Measurements from ENCODE around the gene ASL. TPM values are rescaled to one million over a fixed set of nuclear protein-coding genes. Genes with fewer than 3 reads are reported as not detected.

Gene ASL
- total and polyA plus RNA-seq, 2 donors (not counting 1 experiment from before 2014, with no cell fraction given): 38.0 to 48.7 TPM

DNA sequence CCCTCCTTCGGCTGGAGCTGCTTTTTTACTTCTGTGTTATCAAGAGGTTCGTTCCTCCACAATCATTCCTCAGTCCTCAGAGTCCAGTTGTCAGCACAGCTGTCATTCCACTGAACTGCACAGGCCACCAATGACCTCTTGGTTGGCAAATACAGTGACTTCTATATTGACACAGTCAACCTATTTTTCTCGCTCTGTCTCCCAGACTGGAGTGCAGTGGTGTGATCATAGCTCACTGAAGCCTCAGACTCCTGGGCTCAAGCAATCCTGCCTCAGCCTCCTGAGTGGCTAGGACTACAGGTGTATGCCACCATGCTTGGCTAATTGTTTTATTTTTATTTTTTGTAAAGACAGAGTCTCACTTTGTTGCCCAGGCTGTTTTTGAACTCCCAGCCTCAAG, 66.7 kb downstream of the ASL start:
- Mint-ChIP-seq H3K27me3 (no peaks in the 10 kb centered on the region), H3K4me3 (no peak overlapping the region), H3K4me1 (no peaks in the 10 kb centered on the region), H3K9me3 (ENCODE audit: insufficient read depth) (no peaks in the 10 kb centered on the region), H3K27ac (no peak overlapping the region)
- POLR2A ChIA-PET: no interaction called here
- intact Hi-C loops (cut with micrococcal nuclease): no loop called here
- Histone ChIP-seq H3K9ac (ENCODE audit: low read length) (no peak overlapping the region), H3K4me3 (ENCODE audit: control extremely low read depth in 1 of 5, extremely low read depth in 1 of 5, insufficient read depth in 1 of 5, low read depth in 2 of 5, low read length in 4 of 5) (no peak overlapping the region), H2AFZ (ENCODE audit: insufficient read depth, low read depth, low read length, poor library complexity, severe bottlenecking) (no peak overlapping the region), H3K27ac (ENCODE audit: low read length in 2 of 2) (no peak overlapping the region), H3K9me3 (ENCODE audit: control extremely low read depth in 1 of 3, control insufficient read depth in 2 of 3, insufficient read depth in 1 of 3, low read length in 2 of 3) (no peaks in the 10 kb centered on the region), H3K36me3 (replicated peaks in 1 of 2; ENCODE audit: control extremely low read depth in 1 of 2, control insufficient read depth in 1 of 2, extremely low read depth in 1 of 2, insufficient read depth in 2 of 2, low read length in 1 of 2) (peaks cover 12 to 78% of the 10 kb centered on the region in 2 experiments), H3K4me1 (ENCODE audit: control insufficient read depth in 2 of 2, insufficient read depth in 2 of 2, low read length in 2 of 2) (no peaks in the 10 kb centered on the region), H3K27me3 (replicated peaks in 1 of 4; ENCODE audit: control extremely low read depth in 1 of 4, control insufficient read depth in 3 of 4, insufficient read depth in 4 of 4, low read length in 3 of 4) (no peaks in the 10 kb centered on the region), H4K20me1 (ENCODE audit: control insufficient read depth, insufficient read depth, low read length, poor library complexity, severe bottlenecking) (peaks cover 47% of the 10 kb centered on the region), H3K79me2 (ENCODE audit: control insufficient read depth, insufficient read depth, low read length) (peaks cover 46% of the 10 kb centered on the region), H3K4me2 (replicated peaks; ENCODE audit: low read depth, low read length, poor library complexity, severe bottlenecking) (no peak overlapping the region)
- WGBS (ENCODE audit: insufficient coverage): 95% methylated on average over 3 of the region's 3 CpGs
- DNase-seq (no peak), ATAC-seq (ENCODE audit: low read depth) (no peak)
- TF ChIP-seq EZH2 (IDR thresholded peaks at IDR 0.05; ENCODE audit: borderline replicate concordance, insufficient read depth, low read depth, low read length, poor library complexity, severe bottlenecking): no peak
- CTCF ChIA-PET: no interaction called here

DNA sequence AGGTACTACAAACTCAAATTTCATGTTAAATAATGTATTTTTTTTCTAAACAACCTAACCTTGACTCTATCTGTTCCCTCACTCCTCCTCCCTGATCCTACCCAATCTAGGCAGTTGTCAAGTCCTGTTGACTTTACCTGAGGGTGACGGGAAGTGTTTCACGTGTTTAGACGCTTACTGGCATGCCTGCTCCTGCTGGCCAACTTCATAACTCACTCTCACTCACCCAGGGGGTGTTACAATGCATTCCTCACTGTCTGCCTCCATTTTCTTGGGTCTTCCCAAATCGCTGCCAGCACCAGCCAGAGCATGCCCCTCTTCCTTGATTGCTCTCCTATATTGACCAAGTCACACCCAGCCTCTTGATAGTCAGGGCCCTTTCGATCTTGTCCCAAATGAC, 67.4 kb downstream of the ASL start:
- H3K36me3 ChIP-seq (replicated peaks in 1 of 2; ENCODE audit: control extremely low read depth in 1 of 2, control insufficient read depth in 1 of 2, extremely low read depth in 1 of 2, insufficient read depth in 2 of 2, low read length in 1 of 2): peaks cover 12 to 77% of the 10 kb centered on the region in 2 experiments
- no peaks in the 10 kb centered on the region for H3K27me3 ChIP-seq (replicated peaks in 1 of 4; ENCODE audit: control extremely low read depth in 1 of 4, control insufficient read depth in 3 of 4, insufficient read depth in 4 of 4, low read length in 3 of 4)
- H3K27ac ChIP-seq (ENCODE audit: low read length in 2 of 2): no peak overlapping the region
- POLR2A ChIA-PET: no interaction called here
- TF ChIP-seq EZH2 (IDR thresholded peaks at IDR 0.05; ENCODE audit: borderline replicate concordance, insufficient read depth, low read depth, low read length, poor library complexity, severe bottlenecking): no peak
- TF ChIP-seq, protein P1, sequence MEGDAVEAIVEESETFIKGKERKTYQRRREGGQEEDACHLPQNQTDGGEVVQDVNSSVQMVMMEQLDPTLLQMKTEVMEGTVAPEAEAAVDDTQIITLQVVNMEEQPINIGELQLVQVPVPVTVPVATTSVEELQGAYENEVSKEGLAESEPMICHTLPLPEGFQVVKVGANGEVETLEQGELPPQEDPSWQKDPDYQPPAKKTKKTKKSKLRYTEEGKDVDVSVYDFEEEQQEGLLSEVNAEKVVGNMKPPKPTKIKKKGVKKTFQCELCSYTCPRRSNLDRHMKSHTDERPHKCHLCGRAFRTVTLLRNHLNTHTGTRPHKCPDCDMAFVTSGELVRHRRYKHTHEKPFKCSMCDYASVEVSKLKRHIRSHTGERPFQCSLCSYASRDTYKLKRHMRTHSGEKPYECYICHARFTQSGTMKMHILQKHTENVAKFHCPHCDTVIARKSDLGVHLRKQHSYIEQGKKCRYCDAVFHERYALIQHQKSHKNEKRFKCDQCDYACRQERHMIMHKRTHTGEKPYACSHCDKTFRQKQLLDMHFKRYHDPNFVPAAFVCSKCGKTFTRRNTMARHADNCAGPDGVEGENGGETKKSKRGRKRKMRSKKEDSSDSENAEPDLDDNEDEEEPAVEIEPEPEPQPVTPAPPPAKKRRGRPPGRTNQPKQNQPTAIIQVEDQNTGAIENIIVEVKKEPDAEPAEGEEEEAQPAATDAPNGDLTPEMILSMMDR (IDR thresholded peaks at IDR 0.05): no peak
- no peaks in the 10 kb centered on the region for H3K27me3 Mint-ChIP-seq
- intact Hi-C loops (cut with micrococcal nuclease): no loop called here
- H3K4me1 Mint-ChIP-seq: no peaks in the 10 kb centered on the region
- H3K9me3 Mint-ChIP-seq (ENCODE audit: insufficient read depth): no peaks in the 10 kb centered on the region
- peaks cover 42% of the 10 kb centered on the region for H3K79me2 ChIP-seq (ENCODE audit: control insufficient read depth, insufficient read depth, low read length)
- DNase-seq: no peak
- no peak overlapping the region for H3K4me2 ChIP-seq (replicated peaks; ENCODE audit: low read depth, low read length, poor library complexity, severe bottlenecking)
- H3K4me3 Mint-ChIP-seq: no peak overlapping the region
- peaks cover 43% of the 10 kb centered on the region for H4K20me1 ChIP-seq (ENCODE audit: control insufficient read depth, insufficient read depth, low read length, poor library complexity, severe bottlenecking)
- CTCF ChIA-PET: no interaction called here
- WGBS (ENCODE audit: insufficient coverage): 100% methylated on average over 5 of the region's 5 CpGs
- no peak overlapping the region for H3K27ac Mint-ChIP-seq
- H2AFZ ChIP-seq (ENCODE audit: insufficient read depth, low read depth, low read length, poor library complexity, severe bottlenecking): no peak overlapping the region
- no peak overlapping the region for H3K4me3 ChIP-seq (ENCODE audit: control extremely low read depth in 1 of 5, extremely low read depth in 1 of 5, insufficient read depth in 1 of 5, low read depth in 2 of 5, low read length in 4 of 5)
- no peaks in the 10 kb centered on the region for H3K9me3 ChIP-seq (ENCODE audit: control extremely low read depth in 1 of 3, control insufficient read depth in 2 of 3, insufficient read depth in 1 of 3, low read length in 2 of 3)
- no peaks in the 10 kb centered on the region for H3K4me1 ChIP-seq (ENCODE audit: control insufficient read depth in 2 of 2, insufficient read depth in 2 of 2, low read length in 2 of 2)
- ATAC-seq (ENCODE audit: low read depth): no peak
- no peak overlapping the region for H3K9ac ChIP-seq (ENCODE audit: low read length)

Other genes with a start within 250 kb of the ASL start
- 8.1 and 10.1 TPM in 2 replicates for gene VKORC1L1, start 202.7 kb upstream of the ASL start, total RNA-seq
- 2.0 and 2.2 TPM in 2 replicates for gene VKORC1L1, start 202.7 kb upstream of the ASL start, polyA plus RNA-seq
- 65.4 and 66.4 TPM in 2 replicates for gene GUSB, start 93.6 kb upstream of the ASL start, total RNA-seq
- gene GUSB, start 93.6 kb upstream of the ASL start, polyA plus RNA-seq: 79.5 and 91.4 TPM in 2 replicates
- gene CRCP, start 39.0 kb downstream of the ASL start, total RNA-seq: 37.0 and 39.6 TPM in 2 replicates
- 20.8 and 26.5 TPM in 2 replicates for gene CRCP, start 39.0 kb downstream of the ASL start, polyA plus RNA-seq
- 11.3 and 13.0 TPM in 2 replicates for gene TPST1, start 129.5 kb downstream of the ASL start, total RNA-seq
- gene TPST1, start 129.5 kb downstream of the ASL start, polyA plus RNA-seq: 17.0 and 25.4 TPM in 2 replicates

All from B cell (primary cell).